Mucosa of stomach (tissue), 1 donor: ENCODE measurements around the gene RGS6.
"Not testable (repeated sequence)": the region's sequence is repeated elsewhere in the genome, so short reads cannot be mapped to it uniquely, and the experiment has no call there.

Experiments used
- H3K27me3 ChIP-seq: one replicate; pipeline ENCODE4 v1.7.0; 2013; ENCODE audit warnings: mild to moderate bottlenecking, low read length; ENCODE audit not compliant: control insufficient read depth, insufficient read depth
- H3K36me3 ChIP-seq: one replicate; pipeline ENCODE4 v1.7.0; 2013; ENCODE audit warnings: low read length; ENCODE audit not compliant: control insufficient read depth, insufficient read depth
- H3K4me1 ChIP-seq: one replicate; pipeline ENCODE4 v1.7.0; 2013; ENCODE audit warnings: mild to moderate bottlenecking, low read length; ENCODE audit not compliant: control insufficient read depth, insufficient read depth
- H3K4me3 ChIP-seq: one replicate; pipeline ENCODE4 v1.7.0; 2013; ENCODE audit warnings: low read length
- H3K9ac ChIP-seq: one replicate; pipeline ENCODE4 v1.7.0; 2013; ENCODE audit warnings: mild to moderate bottlenecking, low read length, moderate library complexity
- H3K9me3 ChIP-seq: one replicate; pipeline ENCODE4 v1.7.0; 2013; ENCODE audit warnings: mild to moderate bottlenecking, low read length, moderate library complexity; ENCODE audit not compliant: control insufficient read depth
- donor health status: Pancreatic carcinoma.

RGS6 gene

GRCh38 chr14:71918955-71919354, 13.3 kb upstream of the RGS6 start:
- no peak overlapping the region for H3K4me3 ChIP-seq
- no peaks in the 10 kb centered on the region for H3K9me3 ChIP-seq
- no peaks in the 10 kb centered on the region for H3K4me1 ChIP-seq
- H3K36me3 ChIP-seq: no peaks in the 10 kb centered on the region
- H3K27me3 ChIP-seq: no peaks in the 10 kb centered on the region
- no peak overlapping the region for H3K9ac ChIP-seq

GRCh38 chr14:71923513-71923912, 8.7 kb upstream of the RGS6 start:
- no peaks in the 10 kb centered on the region for H3K36me3 ChIP-seq
- H3K9me3 ChIP-seq: no peaks in the 10 kb centered on the region
- no peak overlapping the region for H3K4me3 ChIP-seq
- H3K27me3 ChIP-seq: no peaks in the 10 kb centered on the region
- H3K4me1 ChIP-seq: no peaks in the 10 kb centered on the region
- H3K9ac ChIP-seq: no peak overlapping the region

- peaks cover 16% of the 10 kb centered on the region for H3K27me3 ChIP-seq
- no peak overlapping the region for H3K9ac ChIP-seq
- H3K4me3 ChIP-seq: no peak overlapping the region
- H3K4me1 ChIP-seq: no peaks in the 10 kb centered on the region
- H3K36me3 ChIP-seq: no peaks in the 10 kb centered on the region
- no peaks in the 10 kb centered on the region for H3K9me3 ChIP-seq
Observed at GRCh38 chr14:71931492-71932228, 569 bp upstream of the RGS6 start.

GRCh38 chr14:71933001-71933587, 865 bp downstream of the RGS6 start:
- Histone ChIP-seq H3K4me1 (no peaks in the 10 kb centered on the region), H3K9me3 (no peaks in the 10 kb centered on the region), H3K36me3 (no peaks in the 10 kb centered on the region), H3K9ac (no peak overlapping the region), H3K27me3 (peaks cover 16% of the 10 kb centered on the region), H3K4me3 (no peak overlapping the region)

GRCh38 chr14:71938273-71938672, 6.0 kb downstream of the RGS6 start:
- H3K4me3 ChIP-seq, H3K4me1 ChIP-seq, H3K36me3 ChIP-seq, H3K9me3 ChIP-seq, H3K27me3 ChIP-seq, H3K9ac ChIP-seq: not testable (repeated sequence)

- not testable (repeated sequence) for H3K27me3 ChIP-seq
Observed at GRCh38 chr14:71939344-71939743, 7.1 kb downstream of the RGS6 start.

GRCh38 chr14:71940500-71940899, 8.3 kb downstream of the RGS6 start:
- not testable (repeated sequence) for H3K4me1 ChIP-seq, H3K4me3 ChIP-seq, H3K27me3 ChIP-seq, H3K9me3 ChIP-seq, H3K36me3 ChIP-seq, H3K9ac ChIP-seq

More at GRCh38 chr14:71939344-71939743, 7.1 kb downstream of the RGS6 start:
- H3K36me3 ChIP-seq, H3K4me1 ChIP-seq, H3K9ac ChIP-seq, H3K4me3 ChIP-seq, H3K9me3 ChIP-seq: not testable (repeated sequence)

GRCh38 chr14:71941616-71942015, 9.4 kb downstream of the RGS6 start:
- not testable (repeated sequence) for H3K27me3 ChIP-seq, H3K4me3 ChIP-seq, H3K9me3 ChIP-seq, H3K9ac ChIP-seq, H3K36me3 ChIP-seq, H3K4me1 ChIP-seq

GRCh38 chr14:71942904-71943694, 10.9 kb downstream of the RGS6 start:
- H3K27me3 ChIP-seq: no peaks in the 10 kb centered on the region
- H3K4me3 ChIP-seq: no peak overlapping the region
- H3K9me3 ChIP-seq: no peaks in the 10 kb centered on the region
- H3K36me3 ChIP-seq: no peaks in the 10 kb centered on the region
- H3K9ac ChIP-seq: no peak overlapping the region
- no peaks in the 10 kb centered on the region for H3K4me1 ChIP-seq

GRCh38 chr14:71943695-71944018, 11.4 kb downstream of the RGS6 start:
- H3K36me3 ChIP-seq: no peaks in the 10 kb centered on the region
- no peaks in the 10 kb centered on the region for H3K27me3 ChIP-seq
- no peaks in the 10 kb centered on the region for H3K9me3 ChIP-seq
- no peak overlapping the region for H3K4me3 ChIP-seq
- no peak overlapping the region for H3K9ac ChIP-seq
- no peaks in the 10 kb centered on the region for H3K4me1 ChIP-seq

GRCh38 chr14:71947947-71948500, 15.8 kb downstream of the RGS6 start:
- H3K4me1 ChIP-seq: no peaks in the 10 kb centered on the region
- no peak overlapping the region for H3K9ac ChIP-seq
- H3K4me3 ChIP-seq: no peak overlapping the region
- no peaks in the 10 kb centered on the region for H3K9me3 ChIP-seq
- H3K27me3 ChIP-seq: no peaks in the 10 kb centered on the region
- no peaks in the 10 kb centered on the region for H3K36me3 ChIP-seq
